Mucosa of stomach (tissue), 1 donor: ENCODE measurements around the gene CCDC68.

Experiments used
- H3K27me3 ChIP-seq: one replicate; pipeline ENCODE4 v1.7.0; 2013; ENCODE audit warnings: mild to moderate bottlenecking, low read length; ENCODE audit not compliant: control insufficient read depth, insufficient read depth
- H3K36me3 ChIP-seq: one replicate; pipeline ENCODE4 v1.7.0; 2013; ENCODE audit warnings: low read length; ENCODE audit not compliant: control insufficient read depth, insufficient read depth
- H3K4me1 ChIP-seq: one replicate; pipeline ENCODE4 v1.7.0; 2013; ENCODE audit warnings: mild to moderate bottlenecking, low read length; ENCODE audit not compliant: control insufficient read depth, insufficient read depth
- H3K4me3 ChIP-seq: one replicate; pipeline ENCODE4 v1.7.0; 2013; ENCODE audit warnings: low read length
- H3K9ac ChIP-seq: one replicate; pipeline ENCODE4 v1.7.0; 2013; ENCODE audit warnings: mild to moderate bottlenecking, low read length, moderate library complexity
- H3K9me3 ChIP-seq: one replicate; pipeline ENCODE4 v1.7.0; 2013; ENCODE audit warnings: mild to moderate bottlenecking, low read length, moderate library complexity; ENCODE audit not compliant: control insufficient read depth
- donor health status: Pancreatic carcinoma.

Gene CCDC68

DNA sequence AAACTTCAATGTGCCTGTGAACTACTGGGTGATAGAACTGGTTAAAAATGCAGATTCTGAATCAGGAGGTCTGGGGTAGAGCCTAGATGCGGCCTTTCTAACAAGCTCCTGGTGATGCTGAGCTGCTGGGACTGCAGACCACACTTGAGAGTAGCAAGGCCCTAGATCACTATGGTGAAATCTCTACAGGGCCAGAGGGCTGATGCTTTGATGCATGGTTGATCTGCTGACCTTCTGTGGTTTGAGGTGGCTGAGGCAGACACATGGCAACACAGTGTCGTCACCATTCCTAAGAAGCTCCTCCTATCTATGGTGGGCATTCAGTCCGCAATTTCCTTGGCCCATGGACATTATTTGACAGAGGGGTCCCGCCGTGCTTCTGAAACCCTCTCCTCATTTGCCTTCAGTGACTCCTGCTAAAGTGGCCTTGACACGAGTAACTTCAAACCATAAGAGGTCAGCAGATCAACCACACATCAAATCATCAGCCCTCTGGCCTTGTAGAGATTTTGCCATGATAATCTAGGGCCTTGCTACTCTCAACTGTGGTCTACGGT lies 19.8 kb downstream of the CCDC68 start:
- H3K27me3 ChIP-seq = no peaks in the 10 kb centered on the region
- H3K36me3 ChIP-seq = peaks cover 6% of the 10 kb centered on the region
- H3K4me1 ChIP-seq = no peaks in the 10 kb centered on the region
- no peaks in the 10 kb centered on the region for H3K9me3 ChIP-seq
- no peak overlapping the region for H3K4me3 ChIP-seq
- no peak overlapping the region for H3K9ac ChIP-seq

DNA sequence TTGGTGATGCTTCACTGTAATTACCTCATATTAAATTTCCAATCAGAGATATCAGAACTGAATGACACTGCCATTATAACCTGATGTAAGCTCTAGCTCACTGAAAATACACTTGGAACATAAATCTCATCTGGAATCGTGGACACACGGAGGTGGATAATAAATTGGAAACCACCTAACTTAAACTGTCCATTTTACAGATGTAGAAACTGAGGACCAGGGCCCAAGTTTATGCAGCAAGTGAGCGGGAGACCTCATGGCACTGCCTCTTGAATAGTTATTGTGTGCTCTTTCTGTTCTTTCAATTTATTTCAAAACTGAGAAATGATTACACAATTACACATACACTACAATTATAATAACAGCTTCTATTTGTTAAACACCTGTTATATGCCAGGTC lies 20.8 kb downstream of the CCDC68 start:
- H3K36me3 ChIP-seq = peaks cover 6% of the 10 kb centered on the region
- H3K9ac ChIP-seq = no peak overlapping the region
- H3K4me1 ChIP-seq = no peaks in the 10 kb centered on the region
- no peak overlapping the region for H3K4me3 ChIP-seq
- no peaks in the 10 kb centered on the region for H3K27me3 ChIP-seq
- no peaks in the 10 kb centered on the region for H3K9me3 ChIP-seq

GRCh38 chr18:54932472-54932871 lies 26.8 kb downstream of the CCDC68 start:
- H3K36me3 ChIP-seq = no peaks in the 10 kb centered on the region
- no peak overlapping the region for H3K4me3 ChIP-seq
- no peaks in the 10 kb centered on the region for H3K9me3 ChIP-seq
- H3K27me3 ChIP-seq = no peaks in the 10 kb centered on the region
- no peak overlapping the region for H3K9ac ChIP-seq
- no peaks in the 10 kb centered on the region for H3K4me1 ChIP-seq

GRCh38 chr18:54931152-54931551 lies 28.1 kb downstream of the CCDC68 start:
- Histone ChIP-seq H3K36me3 (no peaks in the 10 kb centered on the region), H3K4me1 (no peaks in the 10 kb centered on the region), H3K9me3 (no peaks in the 10 kb centered on the region), H3K9ac (no peak overlapping the region), H3K27me3 (no peaks in the 10 kb centered on the region), H3K4me3 (no peak overlapping the region)

GRCh38 chr18:54928236-54928635 lies 31.0 kb downstream of the CCDC68 start:
- H3K27me3 ChIP-seq = no peaks in the 10 kb centered on the region
- H3K4me1 ChIP-seq = no peaks in the 10 kb centered on the region
- no peaks in the 10 kb centered on the region for H3K36me3 ChIP-seq
- no peaks in the 10 kb centered on the region for H3K9me3 ChIP-seq
- no peak overlapping the region for H3K4me3 ChIP-seq
- H3K9ac ChIP-seq = no peak overlapping the region

DNA sequence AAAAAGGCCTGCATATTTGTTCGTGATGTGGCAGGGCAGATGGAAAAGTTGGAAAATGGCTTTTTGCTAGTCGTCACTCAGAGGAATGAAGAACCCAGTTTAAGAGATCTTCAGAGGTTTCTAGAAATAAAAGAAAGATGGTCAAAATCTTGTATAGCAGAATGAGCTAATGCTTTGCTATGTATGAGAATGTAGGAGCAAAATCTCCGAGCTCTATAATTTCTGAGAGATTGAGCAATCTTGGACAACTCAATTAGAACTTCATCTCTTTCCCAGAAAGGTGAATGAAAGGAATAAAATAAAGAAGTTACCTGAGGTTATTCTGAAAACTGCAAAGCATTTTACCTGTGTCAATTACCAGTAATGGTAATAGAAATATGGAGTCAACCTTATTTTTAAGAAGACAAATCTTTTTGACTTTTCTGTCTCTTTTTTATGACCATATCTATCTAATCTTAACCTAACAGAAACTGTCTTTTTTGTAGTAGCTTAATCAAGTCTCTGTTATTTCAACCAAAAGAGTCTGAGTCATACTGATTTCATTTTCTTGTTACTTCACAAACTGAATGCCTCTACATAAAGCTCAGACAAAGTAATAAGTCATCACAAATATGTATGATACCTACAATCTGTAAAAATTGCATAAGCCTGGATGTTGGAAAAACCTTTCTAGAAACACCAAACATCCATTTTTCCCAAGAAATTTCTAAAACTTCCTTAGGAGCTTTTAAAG lies 32.5 kb downstream of the CCDC68 start:
- Histone ChIP-seq H3K9ac (no peak overlapping the region), H3K27me3 (no peaks in the 10 kb centered on the region), H3K4me3 (no peak overlapping the region), H3K4me1 (no peaks in the 10 kb centered on the region), H3K9me3 (no peaks in the 10 kb centered on the region), H3K36me3 (no peaks in the 10 kb centered on the region)

DNA sequence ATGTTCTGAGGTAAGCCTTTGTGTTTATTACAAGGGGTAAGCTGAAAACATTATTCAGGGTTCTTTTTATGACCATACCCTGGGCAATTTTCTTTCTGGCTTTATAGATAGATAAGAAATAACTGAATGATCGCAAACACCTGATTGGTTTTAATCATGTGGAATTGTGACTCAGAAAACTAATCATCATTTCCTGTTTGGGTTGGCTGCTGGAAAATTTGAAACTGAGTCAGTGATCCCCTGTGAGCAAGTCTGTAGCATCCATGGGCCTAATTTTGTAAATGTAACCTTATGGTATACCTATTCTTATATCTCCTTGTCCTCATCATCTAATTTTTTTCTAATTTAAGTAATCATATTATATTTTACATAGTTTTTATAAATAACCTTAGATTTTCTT lies 34.3 kb downstream of the CCDC68 start:
- H3K36me3 ChIP-seq = no peaks in the 10 kb centered on the region
- no peaks in the 10 kb centered on the region for H3K4me1 ChIP-seq
- no peak overlapping the region for H3K9ac ChIP-seq
- no peak overlapping the region for H3K4me3 ChIP-seq
- no peaks in the 10 kb centered on the region for H3K27me3 ChIP-seq
- no peaks in the 10 kb centered on the region for H3K9me3 ChIP-seq

GRCh38 chr18:54923339-54923956 lies 35.8 kb downstream of the CCDC68 start:
- no peaks in the 10 kb centered on the region for H3K4me1 ChIP-seq
- H3K9me3 ChIP-seq = no peaks in the 10 kb centered on the region
- H3K36me3 ChIP-seq = no peaks in the 10 kb centered on the region
- no peak overlapping the region for H3K9ac ChIP-seq
- no peaks in the 10 kb centered on the region for H3K27me3 ChIP-seq
- no peak overlapping the region for H3K4me3 ChIP-seq

GRCh38 chr18:54919412-54919811 lies 39.8 kb downstream of the CCDC68 start:
- no peaks in the 10 kb centered on the region for H3K9me3 ChIP-seq
- no peak overlapping the region for H3K4me3 ChIP-seq
- H3K27me3 ChIP-seq = no peaks in the 10 kb centered on the region
- H3K9ac ChIP-seq = no peak overlapping the region
- H3K4me1 ChIP-seq = no peaks in the 10 kb centered on the region
- H3K36me3 ChIP-seq = no peaks in the 10 kb centered on the region

- Histone ChIP-seq H3K4me3 (no peak overlapping the region), H3K27me3 (no peaks in the 10 kb centered on the region), H3K36me3 (no peaks in the 10 kb centered on the region), H3K9me3 (no peaks in the 10 kb centered on the region), H3K4me1 (no peaks in the 10 kb centered on the region), H3K9ac (no peak overlapping the region)
These were observed 41.2 kb downstream of the CCDC68 start for GRCh38 chr18:54918060-54918459.

- no peak overlapping the region for H3K4me3 ChIP-seq
- H3K27me3 ChIP-seq = no peaks in the 10 kb centered on the region
- no peaks in the 10 kb centered on the region for H3K36me3 ChIP-seq
These were observed 42.8 kb downstream of the CCDC68 start for GRCh38 chr18:54916507-54916906.

GRCh38 chr18:54914816-54915215 lies 44.4 kb downstream of the CCDC68 start:
- no peak overlapping the region for H3K9ac ChIP-seq
- H3K4me1 ChIP-seq = no peaks in the 10 kb centered on the region
- H3K27me3 ChIP-seq = no peaks in the 10 kb centered on the region
- H3K4me3 ChIP-seq = no peak overlapping the region
- no peaks in the 10 kb centered on the region for H3K9me3 ChIP-seq
- no peaks in the 10 kb centered on the region for H3K36me3 ChIP-seq

More at GRCh38 chr18:54916507-54916906, 42.8 kb downstream of the CCDC68 start:
- Histone ChIP-seq H3K9me3 (no peaks in the 10 kb centered on the region), H3K4me1 (no peaks in the 10 kb centered on the region), H3K9ac (no peak overlapping the region)
